ENCODE measurements around the gene HARS1.
"Not testable (repeated sequence)": the region's sequence is repeated elsewhere in the genome, so short reads cannot be mapped to it uniquely, and the experiment has no call there.

Gene HARS1

GRCh38 chr5:140674629-140675028 lies 16.5 kb downstream of the HARS1 start:
- no peak for DNase-seq (ENCODE audit: low spot score)

GRCh38 chr5:140674211-140674610 lies 17.0 kb downstream of the HARS1 start:
- no peak for DNase-seq (ENCODE audit: low spot score)

GRCh38 chr5:140673187-140673976 lies 17.8 kb downstream of the HARS1 start, which contains the start of gene DND1:
Gene DND1 (minus strand): TSS chr5:140673576. CDS start chr5:140673542, 34 bp downstream.
- no peak for DNase-seq (ENCODE audit: low spot score)

- DNase-seq (ENCODE audit: low spot score), result peak; percentile 36
Measured at GRCh38 chr5:140672455-140673186, 18.5 kb downstream of the HARS1 start.

- no peak for DNase-seq (ENCODE audit: low spot score)
Measured at GRCh38 chr5:140671472-140672125, 19.6 kb downstream of the HARS1 start.

- not testable (repeated sequence) for DNase-seq (ENCODE audit: low spot score)
Measured at GRCh38 chr5:140671035-140671434, 20.1 kb downstream of the HARS1 start.

GRCh38 chr5:140664359-140665119 lies 26.6 kb downstream of the HARS1 start, which contains the start of gene WDR55:
Gene WDR55 (plus strand): TSS chr5:140664904. CDS start chr5:140664913, 9 bp downstream.
- DNase-seq (ENCODE audit: low spot score), result peak; percentile 96

GRCh38 chr5:140664030-140664358 lies 27.2 kb downstream of the HARS1 start:
- DNase-seq (ENCODE audit: low spot score), result no peak

GRCh38 chr5:140660371-140660770 lies 30.8 kb downstream of the HARS1 start:
- not testable (repeated sequence) for DNase-seq (ENCODE audit: low spot score)

GRCh38 chr5:140658870-140659269 lies 32.3 kb downstream of the HARS1 start:
- DNase-seq (ENCODE audit: low spot score), result no peak

- DNase-seq (ENCODE audit: low spot score), result no peak
Measured at GRCh38 chr5:140647042-140647419, 44.1 kb downstream of the HARS1 start.

- no peak for DNase-seq (ENCODE audit: low spot score)
Measured at GRCh38 chr5:140642718-140643117, 48.5 kb downstream of the HARS1 start.

- DNase-seq (ENCODE audit: low spot score), result no peak
Measured at GRCh38 chr5:140641716-140642115, 49.5 kb downstream of the HARS1 start.

- peak; percentile 95 for DNase-seq (ENCODE audit: low spot score)
Measured at GRCh38 chr5:140639148-140639981, 51.8 kb downstream of the HARS1 start, which contains the start of gene TMCO6. Gene TMCO6 (plus strand): TSS chr5:140639451. CDS start chr5:140639528, 77 bp downstream.

- not testable (repeated sequence) for DNase-seq (ENCODE audit: low spot score)
Measured at GRCh38 chr5:140638898-140639147, 52.3 kb downstream of the HARS1 start.

GRCh38 chr5:140637371-140638100 lies 53.6 kb downstream of the HARS1 start:
- no peak for DNase-seq (ENCODE audit: low spot score)

GRCh38 chr5:140635291-140636257 lies 55.6 kb downstream of the HARS1 start:
- DNase-seq (ENCODE audit: low spot score), result no peak

- DNase-seq (ENCODE audit: low spot score), result no peak
Measured at GRCh38 chr5:140634103-140634502, 57.1 kb downstream of the HARS1 start.

GRCh38 chr5:140633501-140633900 lies 57.7 kb downstream of the HARS1 start:
- no peak for DNase-seq (ENCODE audit: low spot score)
